Effector memory CD8-positive, alpha-beta T cell (primary cell): Measurements from ENCODE around the gene MYO10.

Source experiments
- ATAC-seq: fragments of 150-1000 bp; cut with Tn5 transposase; replicated peaks from 2 replicates; pipeline ENCODE4 v1.10.0; 2021; ENCODE audit warnings: mild to moderate bottlenecking, moderate library complexity
- DNase-seq, 3 experiments: peaks; one replicate each; pipeline ENCODE4 v3.0.0; 2021
- H3K27ac Mint-ChIP-seq, 2 donors: one replicate each; pipeline ENCODE4 v1.8.0; 2022; ENCODE audit warnings: mild to moderate bottlenecking in 2 of 2, mixed read lengths in 2 of 2, moderate library complexity in 2 of 2
- H3K27me3 Mint-ChIP-seq, 2 donors: one replicate each; pipeline ENCODE4 v1.8.0; 2022; ENCODE audit warnings: mixed read lengths in 2 of 2
- H3K36me3 Mint-ChIP-seq: one replicate; pipeline ENCODE4 v1.8.0; 2022; ENCODE audit warnings: mild to moderate bottlenecking, moderate library complexity, mixed read lengths; ENCODE audit not compliant: insufficient read depth
- H3K4me1 Mint-ChIP-seq, 2 donors: one replicate each; pipeline ENCODE4 v1.8.0; 2022; ENCODE audit warnings: low read depth in 2 of 2, mixed read lengths in 2 of 2
- H3K4me3 Mint-ChIP-seq, 2 donors: one replicate each; pipeline ENCODE4 v1.8.0; 2022; ENCODE audit warnings: mild to moderate bottlenecking in 2 of 2, mixed read lengths in 2 of 2, moderate library complexity in 2 of 2
- H3K9me3 Mint-ChIP-seq, 2 donors: one replicate each; pipeline ENCODE4 v1.8.0; 2022; ENCODE audit warnings: mixed read lengths in 2 of 2

MYO10 gene

GRCh38 chr5:16679190-16679589 is 256.9 kb downstream of the MYO10 start:
- DNase-seq (no peak), ATAC-seq (no peak)
- peaks cover 6 to 15% of the 10 kb centered on the region in 2 donors for H3K27me3 Mint-ChIP-seq
- H3K4me1 Mint-ChIP-seq = no peaks in the 10 kb centered on the region
- H3K36me3 Mint-ChIP-seq = no peaks in the 10 kb centered on the region
- H3K4me3 Mint-ChIP-seq = no peak overlapping the region
- no peak overlapping the region for H3K27ac Mint-ChIP-seq
- no peaks in the 10 kb centered on the region for H3K9me3 Mint-ChIP-seq

GRCh38 chr5:16675806-16676205 is 260.3 kb downstream of the MYO10 start:
- Mint-ChIP-seq H3K4me3 (no peak overlapping the region), H3K27me3 (peaks cover 10 to 15% of the 10 kb centered on the region in 2 donors), H3K9me3 (no peaks in the 10 kb centered on the region), H3K4me1 (no peaks in the 10 kb centered on the region), H3K27ac (no peak overlapping the region), H3K36me3 (no peaks in the 10 kb centered on the region)
- ATAC-seq (no peak), DNase-seq (no peak)

- no peaks in the 10 kb centered on the region for H3K36me3 Mint-ChIP-seq
- peaks cover 10 to 18% of the 10 kb centered on the region in 2 donors for H3K27me3 Mint-ChIP-seq
- no peak for DNase-seq
- no peak overlapping the region for H3K4me3 Mint-ChIP-seq
- H3K9me3 Mint-ChIP-seq = no peaks in the 10 kb centered on the region
- ATAC-seq = no peak
- no peak overlapping the region for H3K27ac Mint-ChIP-seq
- H3K4me1 Mint-ChIP-seq = no peaks in the 10 kb centered on the region
Measured at GRCh38 chr5:16674750-16675149, 261.3 kb downstream of the MYO10 start.

GRCh38 chr5:16673241-16674201 is 262.6 kb downstream of the MYO10 start:
- Mint-ChIP-seq H3K27me3 (peaks cover 10 to 12% of the 10 kb centered on the region in 2 donors), H3K4me3 (no peak overlapping the region), H3K4me1 (no peaks in the 10 kb centered on the region), H3K36me3 (no peaks in the 10 kb centered on the region), H3K9me3 (no peaks in the 10 kb centered on the region), H3K27ac (no peak overlapping the region)
- no peak for DNase-seq
- ATAC-seq = no peak

GRCh38 chr5:16671208-16671607 is 264.9 kb downstream of the MYO10 start:
- Mint-ChIP-seq H3K4me3 (no peak overlapping the region), H3K36me3 (peaks cover 3% of the 10 kb centered on the region), H3K4me1 (no peaks in the 10 kb centered on the region), H3K27me3 (peaks cover 10% of the 10 kb centered on the region in 2 donors), H3K27ac (no peak overlapping the region), H3K9me3 (no peaks in the 10 kb centered on the region)
- no peak for DNase-seq
- ATAC-seq = no peak

GRCh38 chr5:16669776-16670175 is 266.3 kb downstream of the MYO10 start:
- ATAC-seq (no peak), DNase-seq (no peak)
- H3K4me3 Mint-ChIP-seq = no peak overlapping the region
- H3K27ac Mint-ChIP-seq = no peak overlapping the region
- H3K36me3 Mint-ChIP-seq = peaks cover 3% of the 10 kb centered on the region
- peaks cover 10% of the 10 kb centered on the region in 2 donors for H3K27me3 Mint-ChIP-seq
- H3K9me3 Mint-ChIP-seq = no peaks in the 10 kb centered on the region
- H3K4me1 Mint-ChIP-seq = no peaks in the 10 kb centered on the region

- Mint-ChIP-seq H3K4me1 (no peaks in the 10 kb centered on the region), H3K9me3 (no peaks in the 10 kb centered on the region), H3K4me3 (no peak overlapping the region), H3K36me3 (peaks cover 3% of the 10 kb centered on the region), H3K27ac (no peak overlapping the region), H3K27me3 (peaks cover 10 to 17% of the 10 kb centered on the region in 2 donors)
- no peak for DNase-seq
- no peak for ATAC-seq
Measured at GRCh38 chr5:16668631-16669030, 267.5 kb downstream of the MYO10 start.

- ATAC-seq = no peak
- H3K4me1 Mint-ChIP-seq = no peaks in the 10 kb centered on the region
- H3K27ac Mint-ChIP-seq = no peak overlapping the region
- H3K4me3 Mint-ChIP-seq = no peak overlapping the region
- no peaks in the 10 kb centered on the region for H3K9me3 Mint-ChIP-seq
- peaks cover 3% of the 10 kb centered on the region for H3K36me3 Mint-ChIP-seq
- DNase-seq = no peak
- H3K27me3 Mint-ChIP-seq = peaks cover 10 to 17% of the 10 kb centered on the region in 2 donors
Measured at GRCh38 chr5:16668194-16668593, 267.9 kb downstream of the MYO10 start.

GRCh38 chr5:16666883-16667398 is 269.1 kb downstream of the MYO10 start:
- H3K36me3 Mint-ChIP-seq = peaks cover 3% of the 10 kb centered on the region
- no peaks in the 10 kb centered on the region for H3K9me3 Mint-ChIP-seq
- H3K27me3 Mint-ChIP-seq = peaks cover 10 to 17% of the 10 kb centered on the region in 2 donors
- no peak overlapping the region for H3K27ac Mint-ChIP-seq
- H3K4me1 Mint-ChIP-seq = no peaks in the 10 kb centered on the region
- DNase-seq (no peak), ATAC-seq (no peak)
- H3K4me3 Mint-ChIP-seq = no peak overlapping the region

GRCh38 chr5:16666130-16666882 is 269.8 kb downstream of the MYO10 start:
- Mint-ChIP-seq H3K4me1 (no peaks in the 10 kb centered on the region), H3K27me3 (peaks cover 6 to 19% of the 10 kb centered on the region in 2 donors), H3K27ac (no peak overlapping the region), H3K4me3 (no peak overlapping the region), H3K9me3 (no peaks in the 10 kb centered on the region), H3K36me3 (peaks cover 3% of the 10 kb centered on the region)
- DNase-seq = no peak
- ATAC-seq = no peak

GRCh38 chr5:16665601-16666000 is 270.5 kb downstream of the MYO10 start:
- ATAC-seq (no peak), DNase-seq (no peak)
- H3K36me3 Mint-ChIP-seq = peaks cover 3% of the 10 kb centered on the region
- H3K27ac Mint-ChIP-seq = no peak overlapping the region
- H3K4me1 Mint-ChIP-seq = no peaks in the 10 kb centered on the region
- H3K27me3 Mint-ChIP-seq = peaks cover 0 to 21% of the 10 kb centered on the region in 2 donors
- H3K9me3 Mint-ChIP-seq = no peaks in the 10 kb centered on the region
- no peak overlapping the region for H3K4me3 Mint-ChIP-seq

- H3K9me3 Mint-ChIP-seq = no peaks in the 10 kb centered on the region
- peaks cover 3% of the 10 kb centered on the region for H3K36me3 Mint-ChIP-seq
- no peak for ATAC-seq
- DNase-seq = no peak
- H3K4me1 Mint-ChIP-seq = no peaks in the 10 kb centered on the region
- no peak overlapping the region for H3K4me3 Mint-ChIP-seq
- H3K27me3 Mint-ChIP-seq = peaks cover 0 to 23% of the 10 kb centered on the region in 2 donors
- no peak overlapping the region for H3K27ac Mint-ChIP-seq
Measured at GRCh38 chr5:16664368-16664767, 271.7 kb downstream of the MYO10 start.

GRCh38 chr5:16663840-16664239 is 272.2 kb downstream of the MYO10 start:
- DNase-seq (no peak), ATAC-seq (no peak)
- H3K4me1 Mint-ChIP-seq = no peaks in the 10 kb centered on the region

More at GRCh38 chr5:16663840-16664239, 272.2 kb downstream of the MYO10 start:
- Mint-ChIP-seq H3K9me3 (no peaks in the 10 kb centered on the region), H3K27me3 (peaks cover 0 to 23% of the 10 kb centered on the region in 2 donors), H3K4me3 (no peak overlapping the region), H3K36me3 (peaks cover 3% of the 10 kb centered on the region), H3K27ac (no peak overlapping the region)
